HG02981 (cell line): ENCODE results near the gene GPATCH2.

Experiments
- ATAC-seq: cut with Tn5 transposase; IDR thresholded peaks from one replicate; pipeline ENCODE4 v1.9.1; 2021; ENCODE audit warnings: mild to moderate bottlenecking, moderate library complexity; ENCODE audit not compliant: unreplicated experiment

Gene GPATCH2

GRCh38 chr1:217630711-217631591 lies at the start of gene GPATCH2, which contains the start of gene SPATA17:
Gene GPATCH2, minus strand, starts transcription at chr1:217631090. Its CDS starts 119 bp downstream, at chr1:217630971.
Gene SPATA17, plus strand, starts transcription at chr1:217631344. Its CDS starts 35 bp downstream, at chr1:217631379.
- ATAC-seq = peak; percentile 93

GRCh38 chr1:217674028-217674729 lies 43.3 kb upstream of the GPATCH2 start:
- no peak for ATAC-seq

GRCh38 chr1:217673387-217673786 lies 42.5 kb upstream of the GPATCH2 start:
- no peak for ATAC-seq

- ATAC-seq = no peak
These were observed 37.6 kb upstream of the GPATCH2 start for GRCh38 chr1:217668351-217668940.

- no peak for ATAC-seq
These were observed 30.5 kb upstream of the GPATCH2 start for GRCh38 chr1:217661407-217661806.

- ATAC-seq = peak; percentile 67
These were observed 29.6 kb upstream of the GPATCH2 start for GRCh38 chr1:217660353-217661062.

GRCh38 chr1:217650674-217651073 lies 19.8 kb upstream of the GPATCH2 start:
- ATAC-seq = no peak

GRCh38 chr1:217647791-217648190 lies 16.9 kb upstream of the GPATCH2 start:
- ATAC-seq = no peak

GRCh38 chr1:217642455-217642854 lies 11.6 kb upstream of the GPATCH2 start:
- ATAC-seq = no peak

GRCh38 chr1:217627431-217627830 lies 3.5 kb downstream of the GPATCH2 start:
- no peak for ATAC-seq

- ATAC-seq = no peak
These were observed 4.6 kb downstream of the GPATCH2 start for GRCh38 chr1:217626321-217626720.

GRCh38 chr1:217622042-217622441 lies 8.8 kb downstream of the GPATCH2 start:
- no peak for ATAC-seq

GRCh38 chr1:217620814-217621213 lies 10.1 kb downstream of the GPATCH2 start:
- ATAC-seq = peak; percentile 100

- ATAC-seq = no peak
These were observed 13.8 kb downstream of the GPATCH2 start for GRCh38 chr1:217617126-217617525.

GRCh38 chr1:217614200-217614712 lies 16.6 kb downstream of the GPATCH2 start:
- no peak for ATAC-seq

GRCh38 chr1:217605390-217605789 lies 25.5 kb downstream of the GPATCH2 start:
- ATAC-seq = no peak

GRCh38 chr1:217602380-217602779 lies 28.5 kb downstream of the GPATCH2 start:
- ATAC-seq = no peak

- ATAC-seq = no peak
These were observed 31.7 kb downstream of the GPATCH2 start for GRCh38 chr1:217599154-217599553.

- ATAC-seq = no peak
These were observed 40.3 kb downstream of the GPATCH2 start for GRCh38 chr1:217590598-217590997.

GRCh38 chr1:217586586-217586985 lies 44.3 kb downstream of the GPATCH2 start:
- ATAC-seq = no peak

GRCh38 chr1:217585577-217585976 lies 45.3 kb downstream of the GPATCH2 start:
- no peak for ATAC-seq
